Urinary bladder (tissue), 4 donors: ENCODE data around the gene EXOC3. TPM values are rescaled to one million over a fixed set of nuclear protein-coding genes. Genes with fewer than 3 reads are reported as not detected.
"Not testable (repeated sequence)": the region's sequence is repeated elsewhere in the genome, so short reads cannot be mapped to it uniquely, and the experiment has no call there.

Experiments
- DNase-seq: peaks from one replicate; pipeline ENCODE4 v3.0.0-alpha.2; 2015; ENCODE audit errors: extremely low spot score
- H3K27ac ChIP-seq: one replicate; pipeline ENCODE4 v1.5.1; 2013; ENCODE audit warnings: low read depth, mild to moderate bottlenecking, moderate library complexity
- H3K36me3 ChIP-seq: one replicate; pipeline ENCODE4 v1.6.1; 2013; ENCODE audit warnings: mild to moderate bottlenecking, moderate library complexity; ENCODE audit not compliant: insufficient read depth
- H3K4me1 ChIP-seq: one replicate; pipeline ENCODE4 v1.6.1; 2013; ENCODE audit warnings: mild to moderate bottlenecking, moderate library complexity; ENCODE audit not compliant: insufficient read depth
- H3K4me3 ChIP-seq: one replicate; pipeline ENCODE4 v1.5.1; 2013; ENCODE audit warnings: low read depth, low read length
- WGBS: extraction: QIAGEN DNeasy Blood & Tissue Kit; methylation state at CpG from one replicate; pipeline ENCODE4 v1.1.7; 2013; 5-methylcytosine and 5-hydroxymethylcytosine counted together
- polyA plus RNA-seq: library from polyadenylated mRNA; stranded (reverse); fragments of 200-250 nt; gene quantifications from one replicate; pipeline ENCODE4 v1.2.3, GENCODE V29; 2013
- total RNA-seq: library from RNA; depleted of rRNA; stranded (reverse); fragments of >200 nt; gene quantifications from one replicate; pipeline ENCODE4 v1.2.3, GENCODE V29; 2014
- donor health status: healthy with polysubstance abuse.
- donor health status: healthy.

EXOC3 gene
- total and polyA plus RNA-seq, 2 donors = 31.7 to 61.4 TPM

- WGBS = 98% methylated on average over 42 of the region's 42 CpGs
- DNase-seq, H3K36me3 ChIP-seq, H3K27ac ChIP-seq, H3K4me1 ChIP-seq, H3K4me3 ChIP-seq: not testable (repeated sequence)
Observed at GRCh38 chr5:507986-508575, 65.1 kb downstream of the EXOC3 start.

DNA sequence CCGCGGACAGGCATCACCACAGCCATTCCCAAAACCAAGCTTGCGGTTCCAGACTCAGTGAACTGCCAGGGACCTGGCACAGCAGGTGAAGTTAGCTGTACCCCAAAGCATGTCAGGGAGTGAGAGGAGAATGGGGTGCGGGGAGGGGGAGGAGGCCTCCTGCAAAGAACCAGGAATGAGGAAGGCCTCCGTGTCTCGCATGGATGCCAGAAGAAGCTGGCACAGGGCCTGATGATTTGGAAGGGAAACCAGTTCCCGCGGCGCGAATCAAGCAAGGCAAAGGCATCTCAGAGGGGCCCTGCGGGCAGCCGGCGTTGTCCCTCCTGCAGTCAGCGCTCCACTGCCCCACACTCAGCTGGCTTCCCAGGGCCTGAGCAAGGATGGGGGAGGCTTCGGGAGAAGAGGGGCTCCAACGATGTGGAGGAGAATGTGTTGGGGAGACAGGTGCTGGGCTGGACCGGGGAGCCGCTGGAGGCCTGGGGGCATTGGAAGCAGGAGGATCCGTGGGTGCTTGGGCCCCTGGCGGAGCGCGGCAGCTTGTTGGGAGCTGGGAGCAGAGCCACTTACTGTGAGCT, 66.7 kb downstream of the EXOC3 start:
- WGBS = 77% methylated on average over 22 of the region's 22 CpGs
- Histone ChIP-seq H3K27ac (no peak overlapping the region), H3K4me3 (no peak overlapping the region), H3K4me1 (no peaks in the 10 kb centered on the region), H3K36me3 (no peaks in the 10 kb centered on the region)
- DNase-seq = no peak

GRCh38 chr5:510521-510920, 67.5 kb downstream of the EXOC3 start:
- DNase-seq = no peak
- Histone ChIP-seq H3K27ac (no peak overlapping the region), H3K4me3 (no peak overlapping the region), H3K4me1 (no peaks in the 10 kb centered on the region), H3K36me3 (no peaks in the 10 kb centered on the region)
- 75% methylated on average over 9 of the region's 9 CpGs for WGBS

- H3K4me1 ChIP-seq = no peaks in the 10 kb centered on the region
- H3K27ac ChIP-seq = no peak overlapping the region
- 88% methylated on average over 16 of the region's 16 CpGs for WGBS
- H3K36me3 ChIP-seq = no peaks in the 10 kb centered on the region
- no peak for DNase-seq
- H3K4me3 ChIP-seq = no peak overlapping the region
Observed at GRCh38 chr5:511476-511875, 68.5 kb downstream of the EXOC3 start.

DNA sequence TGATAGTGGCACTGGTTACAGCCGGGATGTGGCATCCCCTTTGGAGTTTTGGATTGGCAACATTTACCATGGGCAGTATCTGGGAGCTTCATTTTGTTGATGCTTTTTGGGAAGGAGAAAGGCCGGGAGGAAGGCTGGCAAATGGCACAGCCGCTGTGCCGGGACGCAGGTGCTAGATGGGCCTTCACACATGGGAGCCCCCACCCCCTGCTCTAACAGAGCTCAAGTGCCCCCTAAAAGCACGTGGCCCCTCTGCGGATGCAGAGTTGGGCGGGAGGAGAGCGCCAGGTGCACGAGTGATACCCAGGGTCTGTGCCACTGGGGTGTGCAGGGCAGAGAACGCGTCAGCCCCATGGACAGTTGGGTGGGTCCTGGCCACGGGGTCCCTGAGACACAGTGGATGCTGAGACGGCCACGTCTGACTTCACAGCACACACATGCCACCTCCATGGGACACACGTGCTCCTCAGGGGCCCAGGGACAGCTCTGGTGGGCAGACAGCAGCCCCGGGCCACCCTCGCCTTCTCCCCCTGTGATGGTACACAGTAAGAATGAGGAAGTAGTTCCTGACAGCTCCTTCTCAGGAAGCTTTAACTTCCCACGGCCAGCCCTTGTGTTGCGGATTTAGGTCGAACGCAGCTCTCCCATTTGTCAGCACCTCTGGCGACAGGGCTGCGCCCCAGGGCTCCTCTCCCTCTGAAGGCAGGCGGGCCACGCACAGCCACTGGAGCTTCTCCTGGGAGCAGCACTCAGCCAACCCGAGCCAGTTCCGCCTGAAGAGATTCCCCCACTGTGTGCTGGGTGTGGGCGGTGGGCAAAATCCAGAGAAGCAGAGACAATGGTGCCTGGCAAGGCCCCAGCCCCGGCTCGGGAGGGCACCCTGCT, 70.5 kb downstream of the EXOC3 start:
- 64% methylated on average over 31 of the region's 31 CpGs for WGBS
- DNase-seq = no peak
- Histone ChIP-seq H3K4me3 (no peak overlapping the region), H3K36me3 (no peaks in the 10 kb centered on the region), H3K27ac (no peak overlapping the region), H3K4me1 (no peaks in the 10 kb centered on the region)

DNA sequence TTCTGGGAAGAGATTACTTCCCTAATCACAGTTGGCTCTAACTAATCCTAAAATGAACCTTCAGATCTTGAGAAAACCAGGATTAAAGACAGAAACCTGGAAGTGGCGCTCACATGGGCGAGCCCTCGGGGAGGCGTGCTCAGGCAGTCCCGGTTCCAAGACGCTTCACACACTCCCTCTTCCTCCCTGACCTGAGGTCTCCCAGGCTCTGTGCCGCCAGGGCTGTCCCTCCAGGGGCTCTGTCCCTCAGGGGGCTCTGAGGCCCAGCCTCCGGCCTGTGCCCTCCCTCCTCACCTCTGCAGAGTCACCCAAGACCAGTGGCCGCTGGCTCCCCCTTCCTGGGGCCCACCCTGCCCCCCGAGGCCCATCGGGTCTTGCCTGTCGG, 71.1 kb downstream of the EXOC3 start:
- WGBS = 57% methylated on average over 12 of the region's 12 CpGs
- Histone ChIP-seq H3K4me1 (no peaks in the 10 kb centered on the region), H3K27ac (no peak overlapping the region), H3K4me3 (no peak overlapping the region), H3K36me3 (no peaks in the 10 kb centered on the region)
- DNase-seq = no peak

DNA sequence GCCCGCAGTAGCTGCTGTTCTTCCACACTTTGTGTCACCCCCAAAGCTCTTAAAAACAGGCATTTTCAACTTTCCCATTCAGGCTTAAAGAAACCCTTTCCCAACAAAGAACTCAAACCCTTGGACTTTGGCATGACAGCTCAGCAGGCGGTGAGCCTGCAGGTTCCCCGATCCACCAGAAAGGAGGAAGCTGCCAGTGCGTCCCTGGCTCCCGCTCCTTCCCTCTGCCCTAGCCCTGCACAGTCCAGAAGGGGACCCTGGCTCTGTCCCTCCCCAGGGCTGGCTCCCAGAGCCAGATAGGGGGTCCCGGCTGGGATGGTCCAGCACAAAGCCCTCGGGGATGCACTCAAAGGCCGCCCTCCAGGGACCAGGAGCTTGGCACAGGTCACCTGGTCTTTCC, 71.7 kb downstream of the EXOC3 start:
- WGBS = 74% methylated on average over 8 of the region's 8 CpGs
- H3K4me1 ChIP-seq = no peaks in the 10 kb centered on the region
- no peak for DNase-seq
- no peak overlapping the region for H3K4me3 ChIP-seq
- H3K36me3 ChIP-seq = no peaks in the 10 kb centered on the region
- no peak overlapping the region for H3K27ac ChIP-seq

DNA sequence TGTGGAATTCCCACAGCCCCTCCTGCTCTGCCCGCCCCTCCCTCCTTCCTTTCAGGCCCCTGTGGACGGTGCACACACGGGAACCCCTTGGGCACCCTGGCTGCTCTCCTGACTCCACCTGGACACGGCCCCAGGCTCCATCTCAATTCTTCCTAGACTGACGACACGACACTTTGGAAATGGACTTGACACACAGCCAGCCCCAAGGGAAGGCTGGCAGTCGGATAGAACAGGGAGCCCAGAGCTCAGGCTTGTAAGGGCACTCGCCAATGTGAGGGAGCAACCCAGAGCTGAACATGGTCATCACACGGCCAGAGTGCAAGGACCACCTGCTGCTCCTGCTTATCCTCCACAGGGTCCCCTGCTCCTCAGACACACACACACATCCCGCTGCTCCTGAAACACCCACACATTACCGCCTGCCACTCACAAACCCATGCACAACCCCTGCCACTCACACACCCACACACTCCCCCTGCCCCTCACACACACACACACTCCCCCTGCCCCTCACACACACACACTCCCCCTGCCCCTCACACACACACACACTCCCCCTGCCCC, 72.4 kb downstream of the EXOC3 start:
- no peaks in the 10 kb centered on the region for H3K4me1 ChIP-seq
- WGBS = 30% methylated on average over 11 of the region's 11 CpGs
- no peak overlapping the region for H3K4me3 ChIP-seq
- no peak overlapping the region for H3K27ac ChIP-seq
- H3K36me3 ChIP-seq = no peaks in the 10 kb centered on the region
- no peak for DNase-seq

DNA sequence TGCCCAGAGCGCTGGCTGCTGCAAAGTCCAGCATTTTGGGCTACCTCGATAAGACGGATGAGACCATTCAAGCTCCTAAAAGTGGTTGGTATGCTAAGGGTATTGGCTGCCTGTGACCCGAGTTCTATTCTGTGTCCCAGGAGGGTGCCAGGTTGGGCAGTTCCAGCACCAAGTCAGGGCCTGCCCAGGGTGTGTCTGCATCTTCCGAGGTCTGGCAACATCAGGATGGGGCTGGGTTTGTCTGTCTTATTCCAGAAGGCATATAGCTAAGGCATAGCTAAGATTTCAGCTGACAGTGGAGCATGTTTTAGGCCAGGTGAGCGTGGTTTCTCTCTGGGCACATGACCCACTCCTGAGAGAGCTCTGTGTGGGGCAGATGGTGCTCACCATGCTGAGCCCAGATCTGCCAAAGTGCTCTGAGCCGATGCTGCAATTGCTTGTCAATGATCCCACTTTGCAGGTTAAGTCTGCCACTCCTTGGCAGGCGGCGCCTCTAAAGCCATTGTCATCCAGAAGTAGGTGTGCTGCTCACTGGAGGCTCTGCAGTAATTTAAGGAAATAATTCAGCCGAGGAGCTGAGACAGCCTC, 73.5 kb downstream of the EXOC3 start:
- no peaks in the 10 kb centered on the region for H3K4me1 ChIP-seq
- 81% methylated on average over 10 of the region's 10 CpGs for WGBS
- no peak for DNase-seq
- no peak overlapping the region for H3K4me3 ChIP-seq
- H3K27ac ChIP-seq = no peak overlapping the region
- no peaks in the 10 kb centered on the region for H3K36me3 ChIP-seq

Other genes with a start within 250 kb of the EXOC3 start
- 5.7 TPM for gene CCDC127, start 225.0 kb upstream of the EXOC3 start, total RNA-seq
- 6.5 TPM for gene CCDC127, start 225.0 kb upstream of the EXOC3 start, polyA plus RNA-seq
- 58.3 TPM for gene SDHA, start 224.9 kb upstream of the EXOC3 start, total RNA-seq
- 106 TPM for gene SDHA, start 224.9 kb upstream of the EXOC3 start, polyA plus RNA-seq
- 64.5 TPM for gene PDCD6, start 171.5 kb upstream of the EXOC3 start, total RNA-seq
- 140 TPM for gene PDCD6, start 171.5 kb upstream of the EXOC3 start, polyA plus RNA-seq
- gene AHRR, start 121.5 kb upstream of the EXOC3 start, total RNA-seq = 6.7 TPM
- 6.5 TPM for gene AHRR, start 121.5 kb upstream of the EXOC3 start, polyA plus RNA-seq
- 2.1 TPM for gene SLC9A3, start 81.3 kb downstream of the EXOC3 start, total RNA-seq
- 2.8 TPM for gene SLC9A3, start 81.3 kb downstream of the EXOC3 start, polyA plus RNA-seq
- 5.7 TPM for gene CEP72, start 169.2 kb downstream of the EXOC3 start, total RNA-seq
- 3.6 TPM for gene CEP72, start 169.2 kb downstream of the EXOC3 start, polyA plus RNA-seq